ENCODE results near the gene PTPN1.

PTPN1 gene

GRCh38 chr20:50600281-50600895 is 90.2 kb downstream of the PTPN1 start:
- H4K20me1 ChIP-seq (ENCODE audit: insufficient read depth, low read length, poor library complexity, severe bottlenecking), result no peaks in the 10 kb centered on the region
- no peaks in the 10 kb centered on the region for H3K79me2 ChIP-seq (ENCODE audit: insufficient read depth, low read length)
- no peak overlapping the region for H3K4me3 ChIP-seq (ENCODE audit: low read length, poor library complexity, severe bottlenecking)
- no peaks in the 10 kb centered on the region for H3K9me2 ChIP-seq (replicated peaks; ENCODE audit: low read depth, low read length)
- H3K9me3 ChIP-seq (ENCODE audit: insufficient read depth, low read depth, low read length), result no peaks in the 10 kb centered on the region
- no peak overlapping the region for H3K9ac ChIP-seq (ENCODE audit: low read depth, low read length, poor library complexity, severe bottlenecking)
- H3K4me2 ChIP-seq (ENCODE audit: low read depth, low read length, poor library complexity, severe bottlenecking), result no peak overlapping the region
- no peaks in the 10 kb centered on the region for H3K36me3 ChIP-seq (ENCODE audit: insufficient read depth, low read length)
- peaks cover 6% of the 10 kb centered on the region for H3K4me1 ChIP-seq (ENCODE audit: insufficient read depth, low read length, poor library complexity, severe bottlenecking)
- no peak for TF ChIP-seq EZH2phosphoT487 (IDR thresholded peaks at IDR 0.05; ENCODE audit: borderline replicate concordance)
- TF ChIP-seq CTCF (conservative IDR thresholded peaks at IDR 0.05; ENCODE audit: low read length), result no peak
- H3K27me3 ChIP-seq (ENCODE audit: insufficient read depth, low read length, poor library complexity, severe bottlenecking), result no peaks in the 10 kb centered on the region
- H3F3A ChIP-seq (ENCODE audit: low read depth), result no peaks in the 10 kb centered on the region
- H2AFZ ChIP-seq (ENCODE audit: low read length), result no peak overlapping the region

- H3K4me1 ChIP-seq (ENCODE audit: insufficient read depth, low read length, poor library complexity, severe bottlenecking), result peaks cover 6% of the 10 kb centered on the region
- H2AFZ ChIP-seq (ENCODE audit: low read length), result no peak overlapping the region
- no peaks in the 10 kb centered on the region for H3K27me3 ChIP-seq (ENCODE audit: insufficient read depth, low read length, poor library complexity, severe bottlenecking)
- no peaks in the 10 kb centered on the region for H3K9me2 ChIP-seq (replicated peaks; ENCODE audit: low read depth, low read length)
- no peak overlapping the region for H3K4me2 ChIP-seq (ENCODE audit: low read depth, low read length, poor library complexity, severe bottlenecking)
- H3K9me3 ChIP-seq (ENCODE audit: insufficient read depth, low read depth, low read length), result no peaks in the 10 kb centered on the region
- H4K20me1 ChIP-seq (ENCODE audit: insufficient read depth, low read length, poor library complexity, severe bottlenecking), result no peaks in the 10 kb centered on the region
- H3K79me2 ChIP-seq (ENCODE audit: insufficient read depth, low read length), result no peaks in the 10 kb centered on the region
- TF ChIP-seq EZH2phosphoT487 (IDR thresholded peaks at IDR 0.05; ENCODE audit: borderline replicate concordance) (no peak), CTCF (conservative IDR thresholded peaks at IDR 0.05; ENCODE audit: low read length) (no peak)
- no peak overlapping the region for H3K9ac ChIP-seq (ENCODE audit: low read depth, low read length, poor library complexity, severe bottlenecking)
- no peaks in the 10 kb centered on the region for H3K36me3 ChIP-seq (ENCODE audit: insufficient read depth, low read length)
- H3F3A ChIP-seq (ENCODE audit: low read depth), result no peaks in the 10 kb centered on the region
- no peak overlapping the region for H3K4me3 ChIP-seq (ENCODE audit: low read length, poor library complexity, severe bottlenecking)
Measured at GRCh38 chr20:50601511-50602431, 91.6 kb downstream of the PTPN1 start.

- Histone ChIP-seq H3K79me2 (ENCODE audit: insufficient read depth, low read length) (no peaks in the 10 kb centered on the region), H3K27me3 (ENCODE audit: insufficient read depth, low read length, poor library complexity, severe bottlenecking) (no peaks in the 10 kb centered on the region), H4K20me1 (ENCODE audit: insufficient read depth, low read length, poor library complexity, severe bottlenecking) (no peaks in the 10 kb centered on the region), H3K4me3 (ENCODE audit: low read length, poor library complexity, severe bottlenecking) (no peak overlapping the region), H3K36me3 (ENCODE audit: insufficient read depth, low read length) (no peaks in the 10 kb centered on the region), H3K4me1 (ENCODE audit: insufficient read depth, low read length, poor library complexity, severe bottlenecking) (peaks cover 6% of the 10 kb centered on the region), H3K9ac (ENCODE audit: low read depth, low read length, poor library complexity, severe bottlenecking) (no peak overlapping the region), H3K4me2 (ENCODE audit: low read depth, low read length, poor library complexity, severe bottlenecking) (no peak overlapping the region), H3F3A (ENCODE audit: low read depth) (no peaks in the 10 kb centered on the region), H3K9me2 (replicated peaks; ENCODE audit: low read depth, low read length) (no peaks in the 10 kb centered on the region), H3K9me3 (ENCODE audit: insufficient read depth, low read depth, low read length) (no peaks in the 10 kb centered on the region), H2AFZ (ENCODE audit: low read length) (no peak overlapping the region)
- no peak for TF ChIP-seq CTCF (conservative IDR thresholded peaks at IDR 0.05; ENCODE audit: low read length)
- no peak for TF ChIP-seq EZH2phosphoT487 (IDR thresholded peaks at IDR 0.05; ENCODE audit: borderline replicate concordance)
Measured at GRCh38 chr20:50602432-50603088, 92.4 kb downstream of the PTPN1 start.
